ENCODE results near the gene PLCG1. TPM values are rescaled to one million over a fixed set of nuclear protein-coding genes. Genes with fewer than 3 reads are reported as not detected.

Gene PLCG1
- total and polyA plus RNA-seq, 3 donors from 2014 or later, result 118 to 186 (median 184) TPM

DNA sequence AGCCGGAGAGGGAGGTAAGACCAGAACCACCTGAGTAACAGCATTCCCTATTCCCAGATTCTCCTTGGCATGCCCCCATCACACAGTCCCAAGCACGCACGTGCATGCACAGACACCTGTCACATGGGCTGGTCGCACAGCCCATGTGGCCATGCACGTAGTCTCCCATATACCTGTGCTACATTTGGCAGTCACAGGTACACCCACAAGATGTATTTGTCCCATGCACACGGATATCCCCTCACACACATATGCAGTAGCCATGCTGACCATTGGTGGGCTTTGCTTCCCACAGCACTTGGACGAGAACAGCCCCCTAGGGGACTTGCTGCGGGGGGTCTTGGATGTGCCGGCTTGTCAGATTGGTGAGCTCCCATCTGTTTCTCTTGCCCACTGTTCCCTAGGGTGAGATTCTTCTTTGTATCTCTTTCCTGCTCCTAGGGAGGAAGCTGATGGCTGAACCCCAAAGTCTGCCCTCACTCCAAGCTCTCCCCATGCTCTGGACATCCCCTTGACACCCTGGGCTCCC, 31.9 kb downstream of the PLCG1 start:
- intact Hi-C loops (cut with DNase I; ENCODE audit: low total_unique reads), result no loop called here
- WGBS, 2 donors, result 89 to 92% methylated on average over 9 of the region's 9 CpGs
- Histone ChIP-seq H3K27ac (no peak overlapping the region), H3K9me3 (no peaks in the 10 kb centered on the region), H3K27me3 (no peaks in the 10 kb centered on the region), H3K4me3 (no peak overlapping the region), H3K36me3 (ENCODE audit: low read depth, missing control alignments) (no peaks in the 10 kb centered on the region), H3K4me1 (peaks cover 22% of the 10 kb centered on the region)
- DNase-seq, result no peak
- no peak for TF ChIP-seq CTCF (IDR thresholded peaks at IDR 0.05)
- no peak for TF ChIP-seq POLR2A (IDR thresholded peaks at IDR 0.05)

DNA sequence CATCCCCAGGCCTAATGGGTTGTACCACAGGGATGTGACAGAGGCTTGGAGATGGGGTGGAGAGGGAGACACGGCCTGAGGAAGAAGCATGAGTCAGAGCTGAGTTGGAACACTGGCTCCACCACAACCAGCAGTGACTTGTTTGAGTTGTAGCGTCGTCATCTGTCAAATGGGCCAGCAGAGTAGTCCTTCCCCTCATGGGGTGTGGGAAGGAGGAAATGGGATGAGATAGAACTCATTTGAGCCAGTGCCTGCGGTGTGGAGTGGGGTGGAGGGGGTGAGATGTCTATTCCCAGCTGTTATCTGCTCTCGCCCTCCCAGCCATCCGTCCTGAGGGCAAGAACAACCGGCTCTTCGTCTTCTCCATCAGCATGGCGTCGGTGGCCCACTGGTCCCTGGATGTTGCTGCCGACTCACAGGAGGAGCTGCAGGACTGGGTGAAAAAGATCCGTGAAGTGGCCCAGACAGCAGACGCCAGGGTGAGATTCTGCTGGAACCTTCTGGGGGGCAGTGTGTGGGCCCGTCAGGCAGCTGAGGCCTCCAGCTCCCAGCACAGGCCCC, 32.5 kb downstream of the PLCG1 start:
- no peaks in the 10 kb centered on the region for H3K27me3 ChIP-seq
- 83 to 94% methylated on average over 14 of the region's 14 CpGs for WGBS, 2 donors
- H3K4me3 ChIP-seq, result no peak overlapping the region
- intact Hi-C loops (cut with DNase I; ENCODE audit: low total_unique reads), result loop anchor here (10.0 kb wide), 2 partner anchors 65 to 165 kb away; no protein-coding TSS in a partner anchor
- no peaks in the 10 kb centered on the region for H3K9me3 ChIP-seq
- no peak overlapping the region for H3K27ac ChIP-seq
- H3K36me3 ChIP-seq (ENCODE audit: low read depth, missing control alignments), result no peaks in the 10 kb centered on the region
- no peak for TF ChIP-seq CTCF (IDR thresholded peaks at IDR 0.05)
- no peak for TF ChIP-seq POLR2A (IDR thresholded peaks at IDR 0.05)
- no peak for DNase-seq
- peaks cover 28% of the 10 kb centered on the region for H3K4me1 ChIP-seq

DNA sequence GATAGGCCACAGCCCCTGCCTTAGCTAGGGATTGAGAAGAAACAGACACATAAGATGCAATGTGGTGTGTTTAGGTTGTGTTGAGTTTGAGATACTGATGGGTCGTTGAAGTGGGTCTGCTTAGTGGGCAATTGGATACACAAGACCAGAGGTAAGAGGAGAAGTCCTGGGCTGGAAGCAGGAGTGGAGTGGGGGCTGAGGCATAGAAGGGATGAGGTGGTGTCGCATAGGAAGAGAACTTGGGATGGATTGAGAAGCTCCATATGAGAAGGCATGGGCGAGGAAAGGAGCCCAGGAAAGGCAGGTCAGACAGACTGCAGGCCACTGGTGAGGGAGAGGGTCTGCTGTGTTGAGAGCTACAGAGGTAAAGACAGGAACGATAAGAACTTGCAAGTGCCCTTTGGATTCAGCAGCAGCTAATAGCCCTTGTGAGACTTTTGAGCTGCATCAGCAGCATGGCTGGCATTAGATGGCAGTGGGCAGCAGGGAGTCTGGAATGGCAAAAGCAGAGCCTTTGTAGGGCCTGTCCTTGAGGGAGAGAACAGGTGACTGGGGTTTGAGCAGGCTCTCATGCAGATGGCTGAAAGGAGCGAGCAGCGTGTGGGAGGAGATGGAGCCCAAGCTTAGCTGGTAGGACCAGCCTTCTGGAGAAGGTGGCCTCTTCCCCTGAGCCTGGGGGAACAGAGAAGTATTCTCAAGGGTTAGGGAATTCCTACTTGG, 33.2 kb downstream of the PLCG1 start:
- Histone ChIP-seq H3K9me3 (no peaks in the 10 kb centered on the region), H3K27ac (no peak overlapping the region), H3K27me3 (no peaks in the 10 kb centered on the region), H3K4me3 (no peak overlapping the region), H3K36me3 (ENCODE audit: low read depth, missing control alignments) (no peaks in the 10 kb centered on the region), H3K4me1 (peaks cover 34% of the 10 kb centered on the region)
- DNase-seq, result no peak
- TF ChIP-seq POLR2A (IDR thresholded peaks at IDR 0.05), result no peak
- TF ChIP-seq CTCF (IDR thresholded peaks at IDR 0.05), result no peak
- intact Hi-C loops (cut with DNase I; ENCODE audit: low total_unique reads), result loop anchor here (10.0 kb wide), 2 partner anchors 64 to 164 kb away; no protein-coding TSS in a partner anchor
- 85 to 86% methylated on average over 6 of the region's 6 CpGs for WGBS, 2 donors

- DNase-seq, result peak; percentile 3
Observed at GRCh38 chr20:41171736-41172295, 34.5 kb downstream of the PLCG1 start.

More at GRCh38 chr20:41171736-41172295, 34.5 kb downstream of the PLCG1 start:
- intact Hi-C loops (cut with DNase I; ENCODE audit: low total_unique reads), result loop anchor here (10.0 kb wide), 2 partner anchors 63 to 163 kb away; no protein-coding TSS in a partner anchor
- H3K36me3 ChIP-seq (ENCODE audit: low read depth, missing control alignments), result no peaks in the 10 kb centered on the region
- H3K27me3 ChIP-seq, result no peaks in the 10 kb centered on the region
- H3K4me3 ChIP-seq, result no peak overlapping the region
- TF ChIP-seq CTCF (IDR thresholded peaks at IDR 0.05) (no peak), POLR2A (IDR thresholded peaks at IDR 0.05) (no peak)
- H3K9me3 ChIP-seq, result no peaks in the 10 kb centered on the region
- WGBS, 2 donors, result 37 to 39% methylated on average over 3 of the region's 3 CpGs
- H3K4me1 ChIP-seq, result peaks cover 34% of the 10 kb centered on the region
- H3K27ac ChIP-seq, result peak overlapping the region; percentile 48 to 73
